NCI-H146 treated with DMSO at 0.1 percent for 48 hours (cell line): ENCODE measurements around the gene CNTNAP2.
A peak's percentile ranks its signal among the peaks of the same experiment; 100 is the strongest.
"Not testable (repeated sequence)": the region's sequence is repeated elsewhere in the genome, so short reads cannot be mapped to it uniquely, and the experiment has no call there.

Experiments
- DNase-seq: peaks from one replicate; lab custom pipeline; 2025; ENCODE audit not compliant: unreplicated experiment; lab: John Stamatoyannopoulos, UW

CNTNAP2 gene

GRCh38 chr7:146865696-146866095, 749.1 kb downstream of the CNTNAP2 start:
- no peak for DNase-seq

DNA sequence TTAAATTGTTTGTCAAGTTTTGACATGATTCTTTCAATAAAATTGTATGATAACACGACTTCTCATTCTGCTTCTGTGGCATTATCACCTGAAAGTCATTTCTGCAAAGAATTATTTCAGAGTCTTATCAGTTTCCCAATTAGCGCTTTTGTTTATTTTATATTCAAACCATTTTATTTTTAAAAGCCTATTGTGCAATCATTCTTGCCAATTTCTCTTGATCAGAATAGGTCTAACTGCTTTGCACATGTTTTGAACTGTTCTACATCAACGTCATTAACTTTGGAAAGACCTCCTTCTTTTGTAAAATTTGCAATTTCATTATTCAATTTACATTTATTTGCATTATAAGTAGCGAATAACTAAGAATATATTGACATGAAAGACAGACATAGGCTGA, 758.1 kb downstream of the CNTNAP2 start:
- no peak for DNase-seq

- no peak for DNase-seq
Measured at GRCh38 chr7:146875237-146875785, 758.7 kb downstream of the CNTNAP2 start.

- DNase-seq = no peak
Measured at GRCh38 chr7:146875981-146876380, 759.4 kb downstream of the CNTNAP2 start.

DNA sequence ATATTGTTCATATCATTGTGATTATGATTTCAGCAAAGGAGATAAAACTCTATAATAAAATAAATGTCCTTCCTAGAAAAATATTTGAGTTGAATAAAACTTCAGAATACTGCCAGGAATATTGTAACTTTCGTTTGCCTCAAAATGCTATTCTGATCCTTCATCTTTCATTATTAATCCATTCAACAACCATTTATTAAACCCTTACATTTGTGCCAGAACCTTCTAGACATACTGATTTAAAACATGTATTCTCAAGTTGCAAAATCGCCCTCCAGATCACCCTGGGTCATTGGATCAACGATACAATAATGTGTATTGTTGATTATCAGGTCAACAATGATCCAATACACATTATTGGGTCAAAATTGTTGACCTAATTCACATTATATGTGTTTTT, 759.8 kb downstream of the CNTNAP2 start:
- DNase-seq = no peak

- DNase-seq = no peak
Measured at GRCh38 chr7:146878901-146879300, 762.3 kb downstream of the CNTNAP2 start.

GRCh38 chr7:146885231-146885630, 768.6 kb downstream of the CNTNAP2 start:
- DNase-seq = no peak

- DNase-seq = no peak
Measured at GRCh38 chr7:146889806-146890555, 773.4 kb downstream of the CNTNAP2 start.

GRCh38 chr7:146892151-146892550, 775.5 kb downstream of the CNTNAP2 start:
- no peak for DNase-seq

- DNase-seq = no peak
Measured at GRCh38 chr7:146894927-146895326, 778.3 kb downstream of the CNTNAP2 start.

GRCh38 chr7:146902266-146902665, 785.7 kb downstream of the CNTNAP2 start:
- no peak for DNase-seq

DNA sequence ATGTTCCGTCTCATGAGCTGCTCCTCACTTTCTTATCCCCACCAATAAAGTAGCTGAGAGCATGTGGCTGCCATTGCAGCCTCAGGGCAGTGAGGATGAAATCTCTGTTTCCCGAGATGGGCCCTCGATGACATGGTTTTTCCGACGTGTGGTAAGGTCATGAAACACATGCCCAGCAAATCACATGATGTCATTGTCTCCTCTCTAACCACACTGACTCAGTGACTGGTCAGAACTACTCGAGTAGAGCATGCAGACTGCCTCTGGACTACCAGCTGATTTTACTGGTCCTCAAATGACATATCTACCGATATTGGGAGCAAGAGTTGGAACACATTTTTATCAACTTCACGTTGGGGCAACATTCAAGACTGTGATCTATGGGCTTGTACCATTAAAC, 786.1 kb downstream of the CNTNAP2 start:
- DNase-seq = no peak

GRCh38 chr7:146905746-146906145, 789.1 kb downstream of the CNTNAP2 start:
- DNase-seq = not testable (repeated sequence)

DNA sequence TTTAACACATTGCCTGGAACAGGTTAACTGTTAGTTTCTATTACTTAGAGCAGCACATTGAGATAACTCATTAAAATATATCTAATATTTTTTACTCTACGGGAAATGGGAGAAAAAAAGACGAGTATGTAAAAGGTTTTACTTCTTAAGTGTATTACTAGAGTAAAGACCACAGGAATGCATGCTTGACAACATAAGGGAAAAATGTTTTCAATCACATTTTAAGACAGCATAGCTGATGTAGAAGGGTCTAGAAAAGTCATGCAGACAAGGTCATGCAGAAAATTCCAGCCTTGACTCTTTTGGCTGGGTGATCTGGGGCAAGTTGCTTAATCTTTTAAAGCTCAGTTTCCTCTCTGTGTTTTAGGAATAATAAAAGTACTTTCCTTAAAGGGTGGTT, 806.2 kb downstream of the CNTNAP2 start:
- DNase-seq = no peak

DNA sequence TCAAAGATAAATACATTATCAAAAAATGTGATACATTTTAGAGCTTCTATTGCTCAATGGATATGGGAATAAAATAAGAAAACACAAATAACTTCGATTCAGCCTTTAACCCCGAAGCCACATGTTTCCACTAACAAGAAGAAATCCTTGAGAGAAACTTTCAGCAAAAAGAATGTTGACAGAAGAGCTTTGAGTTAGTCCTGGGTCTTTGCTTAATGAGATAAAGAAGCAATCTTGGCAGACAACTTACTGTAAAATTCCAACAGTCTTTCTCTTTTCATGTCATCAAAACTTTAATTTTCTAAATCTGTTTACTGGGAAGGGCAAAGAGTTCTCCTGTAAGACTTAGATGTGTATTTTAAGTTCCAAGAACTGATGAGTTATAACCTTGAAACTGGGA, 810.2 kb downstream of the CNTNAP2 start:
- no peak for DNase-seq

GRCh38 chr7:146937836-146938235, 821.2 kb downstream of the CNTNAP2 start:
- DNase-seq = no peak

DNA sequence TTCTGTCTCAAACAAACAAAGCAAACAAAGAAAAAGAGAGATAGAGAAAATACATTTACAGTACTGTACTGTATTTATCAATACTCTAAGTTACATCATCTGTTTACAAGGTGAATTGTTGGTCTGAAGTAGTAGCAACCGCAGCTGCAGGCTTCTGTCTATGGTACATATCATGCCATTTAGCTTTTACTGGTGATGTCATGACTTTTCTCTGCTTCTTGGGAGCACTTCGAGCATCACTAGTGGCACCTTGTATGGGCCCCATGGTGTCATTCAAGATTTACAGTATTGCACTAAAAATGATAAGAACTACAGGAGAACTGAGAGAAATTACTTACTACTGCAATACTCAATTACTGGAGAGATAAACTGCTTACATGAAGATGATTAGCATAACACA, 826.9 kb downstream of the CNTNAP2 start:
- no peak for DNase-seq

DNA sequence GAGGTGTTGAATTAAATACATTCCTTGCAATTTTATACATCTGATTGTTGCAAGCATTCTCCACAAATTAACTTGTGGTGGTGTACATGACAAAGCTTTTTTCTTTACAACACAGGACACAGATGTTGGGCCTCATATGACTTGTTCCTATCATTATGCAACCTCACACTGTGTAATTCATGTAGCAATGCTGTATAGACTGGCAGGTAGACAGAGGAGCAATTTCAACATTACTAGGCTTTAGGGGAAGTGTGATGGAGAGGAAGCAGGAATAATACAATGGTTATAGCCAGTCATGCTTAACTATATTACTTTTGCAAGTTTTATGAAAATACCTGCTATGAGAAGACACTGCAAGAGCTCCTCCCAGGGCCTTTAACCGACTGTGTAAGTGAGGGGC, 832.1 kb downstream of the CNTNAP2 start:
- DNase-seq = no peak

DNA sequence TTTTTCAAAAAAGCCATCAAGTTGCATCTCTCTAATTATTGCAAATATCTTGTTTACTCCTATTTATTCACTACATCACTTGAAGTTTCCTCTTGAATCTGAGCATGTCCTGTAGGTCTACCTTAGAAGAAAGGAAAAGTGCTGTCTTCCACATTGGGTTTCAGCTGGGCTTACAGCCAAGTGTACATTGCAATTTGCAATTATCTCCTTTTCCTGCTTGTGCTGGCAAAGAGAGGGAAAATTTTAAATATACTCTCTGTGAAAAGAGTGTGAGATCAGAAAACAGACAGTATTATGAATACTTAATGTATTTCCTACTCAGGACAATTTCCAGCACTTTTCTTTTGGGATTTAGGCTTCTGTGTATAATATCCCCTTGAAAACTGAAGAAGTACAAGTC, 839.7 kb downstream of the CNTNAP2 start:
- peak; percentile 50 for DNase-seq

DNA sequence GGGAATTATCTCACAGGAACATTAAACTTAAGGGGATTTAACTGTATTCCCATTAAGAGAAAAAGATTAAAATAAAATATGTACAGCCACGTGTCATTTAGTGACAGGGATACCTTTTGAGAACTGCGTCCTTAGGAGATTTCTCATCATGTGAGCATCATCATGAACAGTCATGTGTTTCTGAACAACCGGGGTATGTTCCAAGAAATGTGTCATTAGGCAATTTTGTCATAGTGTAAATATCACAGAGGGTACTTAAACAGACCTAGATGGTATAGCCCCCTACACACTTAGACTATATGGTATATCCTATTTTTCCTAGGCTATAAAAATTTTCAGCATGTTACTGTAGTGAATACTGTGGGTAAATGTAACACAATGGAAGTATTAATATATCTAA, 840.3 kb downstream of the CNTNAP2 start:
- no peak for DNase-seq

GRCh38 chr7:146960773-146961391, 844.3 kb downstream of the CNTNAP2 start:
- DNase-seq = peak; percentile 82

DNA sequence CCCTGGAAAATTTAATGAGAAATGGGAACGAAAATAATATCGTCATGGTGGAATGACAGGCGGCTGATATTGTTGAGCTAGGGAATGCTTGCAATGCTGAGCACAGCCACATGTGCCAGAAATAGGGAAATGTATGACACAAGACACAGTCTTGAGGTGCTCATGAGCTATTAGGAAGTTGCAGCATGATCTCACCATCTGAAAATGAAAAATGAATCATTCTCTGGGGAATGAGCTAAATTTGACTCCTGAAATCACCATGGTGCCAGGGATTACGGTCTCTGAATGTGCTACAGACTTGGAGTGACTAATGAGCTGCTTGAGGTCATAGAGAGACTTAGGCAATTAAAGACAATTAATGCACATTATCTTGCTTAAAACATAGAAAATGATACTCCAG, 845.0 kb downstream of the CNTNAP2 start:
- DNase-seq = no peak

DNA sequence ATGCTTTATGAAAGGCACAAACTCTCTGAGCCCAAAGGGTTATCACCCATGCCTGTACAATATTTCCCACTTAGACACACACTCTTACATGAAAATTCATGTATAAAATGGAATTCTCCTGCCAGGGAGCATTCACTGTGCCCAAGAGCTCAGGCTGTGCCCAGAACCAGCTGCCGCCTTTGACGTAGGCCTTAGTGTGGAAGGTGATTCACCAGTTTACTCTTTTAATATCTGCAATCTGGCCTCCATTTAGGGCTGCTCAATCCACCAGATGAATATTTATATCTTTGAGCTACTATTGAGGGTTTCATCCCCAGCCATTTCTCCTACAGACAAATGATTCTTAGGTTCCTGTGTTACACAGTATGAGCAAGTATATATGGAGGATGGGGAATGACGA, 849.7 kb downstream of the CNTNAP2 start:
- no peak for DNase-seq
